GM19324 (cell line): ENCODE data around the gene CMTM2.
"Not testable (repeated sequence)": the region's sequence is repeated elsewhere in the genome, so short reads cannot be mapped to it uniquely, and the experiment has no call there.

Experiments used
- ATAC-seq: cut with Tn5 transposase; IDR thresholded peaks from one replicate; pipeline ENCODE4 v1.9.1; 2021; ENCODE audit warnings: mild to moderate bottlenecking, moderate library complexity; ENCODE audit not compliant: unreplicated experiment, low FRiP score

The CMTM2 gene

GRCh38 chr16:66627611-66628378, 48.5 kb downstream of the CMTM2 start:
- not testable (repeated sequence) for ATAC-seq

- no peak for ATAC-seq
These were observed 50.6 kb downstream of the CMTM2 start for GRCh38 chr16:66629856-66630255.

DNA sequence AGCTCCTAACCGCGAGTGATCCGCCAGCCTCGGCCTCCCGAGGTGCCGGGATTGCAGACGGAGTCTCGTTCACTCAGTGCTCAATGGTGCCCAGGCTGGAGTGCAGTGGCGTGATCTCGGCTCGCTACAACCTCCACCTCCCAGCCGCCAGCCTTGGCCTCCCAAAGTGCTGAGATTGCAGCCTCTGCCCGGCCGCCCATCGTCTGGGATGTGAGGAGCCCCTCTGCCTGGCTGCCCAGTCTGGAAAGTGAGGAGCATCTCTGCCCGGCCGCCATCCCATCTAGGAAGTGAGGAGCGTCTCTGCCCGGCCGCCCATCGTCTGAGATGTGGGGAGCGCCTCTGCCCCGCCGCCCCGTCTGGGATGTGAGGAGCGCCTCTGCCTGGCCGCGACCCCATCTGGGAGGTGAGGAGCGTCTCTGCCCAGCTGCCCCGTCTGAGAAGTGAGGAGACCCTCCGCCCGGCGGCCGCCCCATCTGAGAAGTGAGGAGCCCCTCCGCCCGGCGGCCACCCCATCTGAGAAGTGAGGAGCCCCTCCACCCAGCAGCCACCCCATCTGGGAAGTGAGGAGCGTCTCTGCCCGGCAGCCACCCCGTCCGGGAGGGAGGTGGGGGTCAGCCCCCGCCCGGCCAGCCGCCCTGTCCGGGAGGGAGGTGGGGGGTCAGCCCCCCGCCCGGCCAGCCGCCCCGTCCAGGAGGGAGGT, 51.4 kb downstream of the CMTM2 start:
- ATAC-seq = not testable (repeated sequence)

- ATAC-seq = not testable (repeated sequence)
These were observed 52.3 kb downstream of the CMTM2 start for GRCh38 chr16:66631558-66631957.

DNA sequence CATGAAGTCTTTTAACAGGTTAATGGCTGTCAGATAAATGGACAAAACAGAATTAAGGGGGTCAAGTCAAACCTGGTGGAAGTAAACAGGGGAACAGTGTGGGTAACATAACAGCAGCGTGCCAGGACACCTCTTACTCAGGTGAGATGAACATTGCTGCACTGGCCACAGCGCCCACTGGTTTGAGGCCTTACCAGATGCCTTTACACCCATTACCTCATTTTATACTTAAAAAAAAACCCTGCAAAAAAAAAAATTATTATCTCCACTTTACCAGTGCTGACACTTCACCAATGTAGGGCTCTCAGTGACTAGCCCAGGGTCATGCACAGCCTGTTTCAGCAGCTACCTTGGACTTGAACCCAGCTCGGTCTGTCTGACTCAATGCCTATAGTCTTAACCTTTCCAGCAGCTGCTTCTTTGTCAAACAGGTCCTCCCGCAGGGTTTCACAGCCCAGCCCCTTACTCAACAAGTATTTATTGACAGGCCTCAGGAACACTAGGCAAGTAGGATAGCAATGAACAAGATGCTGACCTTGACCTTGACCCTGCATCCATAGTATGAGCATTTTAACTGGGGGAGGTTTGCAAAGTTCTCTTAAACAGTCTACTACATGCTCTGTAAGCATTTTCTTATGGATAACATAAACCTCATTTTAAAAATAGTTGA, 55.4 kb downstream of the CMTM2 start:
- ATAC-seq = no peak

GRCh38 chr16:66635406-66635805, 56.1 kb downstream of the CMTM2 start:
- no peak for ATAC-seq

- ATAC-seq = no peak
These were observed 56.9 kb downstream of the CMTM2 start for GRCh38 chr16:66636199-66636598.

DNA sequence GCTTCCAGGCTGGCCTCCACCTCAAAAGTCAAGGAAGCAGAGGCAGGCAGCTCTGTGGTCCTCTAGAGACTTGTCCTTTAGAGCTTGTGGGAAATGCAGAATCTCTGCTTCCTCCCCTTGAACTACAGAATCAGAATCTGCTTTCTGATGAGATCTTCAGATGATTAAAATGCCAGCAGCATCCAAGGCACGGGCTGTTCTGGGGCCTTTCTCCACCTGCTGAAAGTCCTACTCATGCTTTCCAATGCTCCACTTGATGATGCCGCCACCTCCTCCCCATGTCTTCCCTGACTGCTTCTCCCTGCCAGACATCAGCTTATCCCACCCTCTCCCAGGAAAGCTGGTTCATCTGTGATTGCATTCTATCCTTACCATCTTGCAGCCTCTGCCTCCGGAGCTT, 58.5 kb downstream of the CMTM2 start:
- no peak for ATAC-seq
